Central memory CD8-positive, alpha-beta T cell (primary cell): Measurements from ENCODE around the gene NIPAL4.

Source experiments
- ATAC-seq: fragments of 150-1000 bp; cut with Tn5 transposase; replicated peaks from 2 replicates; pipeline ENCODE4 v1.10.0; 2022; ENCODE audit warnings: mild to moderate bottlenecking, moderate FRiP score, moderate number of reproducible peaks; ENCODE audit not compliant: poor library complexity, severe bottlenecking; ENCODE audit errors: extremely low read depth
- DNase-seq, 2 donors: peaks; one replicate each; pipeline ENCODE4 v3.0.0; 2021; ENCODE audit warnings: low spot score in 2 of 2
- H3K27ac Mint-ChIP-seq: one replicate; pipeline ENCODE4 v1.8.0; 2022; ENCODE audit warnings: low read depth, mild to moderate bottlenecking, moderate library complexity, mixed read lengths
- H3K27me3 Mint-ChIP-seq: one replicate; pipeline ENCODE4 v1.8.0; 2022; ENCODE audit warnings: mixed read lengths
- H3K36me3 Mint-ChIP-seq: one replicate; pipeline ENCODE4 v1.8.0; 2022; ENCODE audit warnings: mild to moderate bottlenecking, moderate library complexity, mixed read lengths; ENCODE audit not compliant: insufficient read depth
- H3K4me1 Mint-ChIP-seq: one replicate; pipeline ENCODE4 v1.8.0; 2022; ENCODE audit warnings: mixed read lengths
- H3K4me3 Mint-ChIP-seq: one replicate; pipeline ENCODE4 v1.8.0; 2022; ENCODE audit warnings: mild to moderate bottlenecking, moderate library complexity, mixed read lengths
- H3K9me3 Mint-ChIP-seq: one replicate; pipeline ENCODE4 v1.8.0; 2022; ENCODE audit warnings: mixed read lengths

The NIPAL4 gene

DNA sequence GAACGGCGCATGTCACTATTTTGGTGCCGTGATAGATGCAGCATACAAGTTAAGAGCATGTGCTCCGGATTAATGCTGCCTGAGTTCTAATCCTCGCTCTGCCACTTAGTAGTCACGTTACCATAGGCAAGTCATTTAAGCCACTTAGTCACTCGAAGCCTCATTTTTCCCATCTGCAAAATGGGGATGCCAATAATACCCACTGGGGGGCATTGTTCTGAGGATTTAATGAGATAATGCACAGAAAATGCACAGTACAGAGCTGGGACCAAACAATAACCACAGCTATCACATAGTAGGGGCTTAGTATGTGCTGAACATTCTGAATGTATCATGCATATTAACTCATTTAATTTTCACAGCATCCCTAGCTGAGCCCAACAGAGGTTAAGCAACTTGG, 9.1 kb downstream of the NIPAL4 start:
- H3K9me3 Mint-ChIP-seq = no peaks in the 10 kb centered on the region

DNA sequence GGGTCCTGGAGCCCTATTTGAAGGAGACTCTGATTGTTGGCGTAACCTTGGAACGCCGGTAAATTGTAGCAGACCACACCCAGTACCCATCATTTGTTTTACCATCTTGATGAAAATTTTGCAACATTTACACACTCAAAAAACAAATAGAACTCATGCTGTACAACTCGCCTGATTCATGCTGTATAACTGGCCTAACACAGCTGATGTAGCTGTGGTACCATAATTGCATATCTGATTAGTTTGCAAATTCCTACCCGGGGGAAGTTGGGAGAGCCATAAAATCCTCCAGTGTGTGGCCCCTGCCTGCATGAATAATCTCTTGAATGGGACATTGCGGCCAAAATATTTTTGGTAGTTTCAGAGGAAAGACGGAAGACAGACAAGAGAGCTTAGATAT, 9.7 kb downstream of the NIPAL4 start:
- Mint-ChIP-seq H3K4me3 (no peak overlapping the region), H3K36me3 (no peaks in the 10 kb centered on the region), H3K27ac (no peak overlapping the region), H3K27me3 (no peaks in the 10 kb centered on the region), H3K9me3 (no peaks in the 10 kb centered on the region), H3K4me1 (peaks cover 1% of the 10 kb centered on the region)
- no peak for DNase-seq
- ATAC-seq = no peak

More for the DNA sequence above, 9.1 kb downstream of the NIPAL4 start:
- DNase-seq = no peak
- H3K27ac Mint-ChIP-seq = no peak overlapping the region
- H3K4me1 Mint-ChIP-seq = peaks cover 7% of the 10 kb centered on the region
- ATAC-seq = no peak
- H3K36me3 Mint-ChIP-seq = no peaks in the 10 kb centered on the region
- H3K4me3 Mint-ChIP-seq = no peak overlapping the region
- no peaks in the 10 kb centered on the region for H3K27me3 Mint-ChIP-seq

DNA sequence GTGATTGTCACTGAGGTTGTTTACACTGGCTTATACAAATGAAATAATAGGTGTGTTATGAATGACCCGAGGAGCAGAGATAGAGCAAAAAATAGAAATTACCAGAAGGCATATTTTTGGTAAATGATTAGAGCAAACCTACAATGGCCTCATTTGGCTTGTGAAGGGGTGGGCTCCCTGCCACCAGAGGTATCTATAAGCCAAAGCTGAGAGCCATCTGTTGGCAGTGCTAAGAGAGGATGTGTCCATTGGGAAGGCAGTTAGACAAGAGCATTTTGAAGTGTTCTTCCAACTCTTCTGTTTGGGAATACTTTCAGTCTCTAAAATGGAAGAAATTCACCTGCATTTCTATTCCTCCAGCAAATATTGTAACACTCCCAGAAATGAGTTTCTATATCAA, 10.6 kb downstream of the NIPAL4 start:
- no peaks in the 10 kb centered on the region for H3K36me3 Mint-ChIP-seq
- no peak overlapping the region for H3K4me3 Mint-ChIP-seq
- no peak for DNase-seq
- H3K4me1 Mint-ChIP-seq = no peaks in the 10 kb centered on the region
- ATAC-seq = no peak
- H3K27ac Mint-ChIP-seq = peak overlapping the region; percentile 26
- H3K27me3 Mint-ChIP-seq = no peaks in the 10 kb centered on the region
- no peaks in the 10 kb centered on the region for H3K9me3 Mint-ChIP-seq

DNA sequence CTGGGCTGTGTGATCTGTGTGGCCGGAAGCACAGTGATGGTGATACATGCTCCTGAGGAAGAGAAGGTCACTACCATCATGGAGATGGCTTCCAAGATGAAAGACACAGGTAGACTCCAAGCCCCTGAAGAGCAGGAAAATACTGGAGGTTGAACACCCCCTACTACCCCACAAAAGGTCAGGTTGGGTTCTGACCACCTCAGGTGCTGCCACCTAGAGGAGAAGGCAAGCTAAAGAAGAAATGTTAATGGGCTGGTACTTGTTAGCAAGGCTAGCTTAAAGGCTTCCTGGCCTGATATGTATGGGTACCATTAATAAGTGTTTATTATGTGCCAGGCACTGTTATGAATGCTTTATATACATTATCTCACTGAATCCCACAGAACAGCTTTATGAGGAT, 11.7 kb downstream of the NIPAL4 start:
- H3K4me1 Mint-ChIP-seq = no peaks in the 10 kb centered on the region
- H3K27me3 Mint-ChIP-seq = no peaks in the 10 kb centered on the region
- no peak overlapping the region for H3K27ac Mint-ChIP-seq
- no peak overlapping the region for H3K4me3 Mint-ChIP-seq
- peaks cover under 1% of the 10 kb centered on the region for H3K36me3 Mint-ChIP-seq
- ATAC-seq (no peak), DNase-seq (no peak)
- no peaks in the 10 kb centered on the region for H3K9me3 Mint-ChIP-seq

DNA sequence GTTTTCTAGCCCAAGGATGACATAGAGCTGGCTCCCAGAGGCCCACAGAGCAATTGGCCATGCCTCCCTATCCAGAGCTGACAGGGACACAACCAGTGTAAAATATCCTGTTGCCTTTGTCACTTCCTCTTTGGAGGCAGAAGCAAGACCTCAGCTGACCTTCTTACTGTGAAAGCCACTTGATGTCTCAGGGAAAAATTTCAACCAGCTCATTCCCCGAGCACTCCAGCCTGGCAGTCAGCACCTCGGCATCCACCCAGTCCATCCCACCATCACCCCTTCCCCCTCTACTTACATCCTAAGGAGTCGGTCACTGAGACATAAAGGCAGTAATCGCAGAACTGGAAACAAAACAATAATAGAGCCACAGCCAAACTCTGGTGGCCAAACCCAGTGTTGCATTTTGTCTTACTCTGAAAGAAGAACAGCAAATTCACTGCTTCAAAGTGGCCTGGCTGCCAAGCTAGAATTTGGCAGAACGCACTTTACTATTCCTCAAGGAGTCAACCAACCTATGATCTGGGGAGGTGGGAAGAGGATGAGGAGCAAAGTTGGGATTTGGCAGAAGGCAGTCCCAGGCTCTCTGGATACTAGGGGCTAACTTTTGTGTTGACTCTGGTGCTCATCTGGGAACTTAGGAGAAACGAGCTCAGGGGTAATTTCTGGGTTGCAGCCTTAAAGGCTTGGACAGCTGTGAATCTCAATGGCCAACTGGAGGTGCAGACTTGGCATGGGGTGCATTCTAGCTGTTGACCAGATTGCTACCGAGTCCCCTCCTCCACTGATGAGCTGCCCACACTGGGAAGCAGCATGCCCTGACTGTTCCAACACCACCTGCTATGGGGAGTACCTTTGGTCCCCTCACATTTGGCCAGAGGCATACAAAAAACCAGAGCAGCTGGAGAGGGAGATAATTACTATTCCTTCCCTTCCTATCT, 13.6 kb downstream of the NIPAL4 start:
- DNase-seq = no peak
- H3K4me1 Mint-ChIP-seq = no peaks in the 10 kb centered on the region
- ATAC-seq = no peak
- no peaks in the 10 kb centered on the region for H3K9me3 Mint-ChIP-seq
- no peaks in the 10 kb centered on the region for H3K27me3 Mint-ChIP-seq
- no peak overlapping the region for H3K4me3 Mint-ChIP-seq
- peaks cover 8% of the 10 kb centered on the region for H3K36me3 Mint-ChIP-seq
- no peak overlapping the region for H3K27ac Mint-ChIP-seq

DNA sequence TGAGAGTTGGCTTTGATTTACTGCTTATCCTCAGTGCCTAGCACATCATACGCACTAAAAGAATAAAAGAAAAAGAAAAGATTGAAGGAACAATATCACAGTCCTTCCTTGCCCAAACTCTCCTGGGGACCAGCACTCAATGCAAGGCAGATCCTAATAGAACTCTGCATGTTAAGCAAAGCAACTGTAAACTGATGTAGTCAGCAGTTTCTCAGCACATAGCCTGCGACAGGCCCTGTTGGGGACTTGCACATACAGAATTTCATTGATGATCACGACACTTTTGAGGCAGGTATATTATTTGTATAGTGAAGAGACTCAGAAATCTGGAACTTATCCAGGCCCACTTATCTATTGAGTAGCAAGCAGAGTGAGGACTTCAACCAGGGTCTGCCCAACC, 15.4 kb downstream of the NIPAL4 start:
- Mint-ChIP-seq H3K4me1 (no peaks in the 10 kb centered on the region), H3K9me3 (no peaks in the 10 kb centered on the region), H3K27me3 (no peaks in the 10 kb centered on the region), H3K27ac (peak overlapping the region; percentile 17), H3K36me3 (peaks cover 11% of the 10 kb centered on the region), H3K4me3 (no peak overlapping the region)
- DNase-seq (no peak), ATAC-seq (no peak)

DNA sequence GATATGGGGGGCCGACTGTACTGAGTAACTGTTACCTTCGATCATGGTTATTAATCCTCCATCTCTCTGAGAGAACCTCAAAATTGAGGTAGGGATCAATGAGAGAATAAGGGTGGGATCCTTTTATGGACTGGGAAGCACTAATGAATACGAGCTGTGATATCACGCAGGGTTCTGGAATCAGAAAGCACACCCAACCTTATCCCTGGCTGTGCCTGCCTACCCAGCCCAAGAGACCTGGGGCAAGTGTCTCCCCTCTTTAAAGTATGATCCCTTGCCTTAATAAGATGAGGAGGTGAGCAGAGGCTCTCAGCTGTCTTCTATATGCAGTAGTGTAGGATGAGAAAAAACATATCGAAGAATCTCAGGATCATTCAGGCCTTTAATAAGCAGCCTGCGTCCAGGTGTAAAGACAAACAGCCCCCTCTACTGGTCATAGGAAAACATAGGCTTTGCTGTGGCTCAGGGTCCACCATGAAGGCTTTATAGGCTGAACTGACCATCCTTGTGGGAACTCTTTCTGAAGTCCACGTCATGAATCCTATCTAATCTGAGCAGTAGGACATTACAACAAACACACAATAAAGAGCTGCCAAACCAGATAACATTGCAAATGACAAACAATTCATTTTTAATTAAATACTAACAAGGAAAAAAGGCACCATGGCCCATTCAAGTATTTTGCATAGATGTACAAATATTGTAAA, 16.8 kb downstream of the NIPAL4 start:
- peaks cover 14% of the 10 kb centered on the region for H3K36me3 Mint-ChIP-seq
- no peaks in the 10 kb centered on the region for H3K9me3 Mint-ChIP-seq
- H3K27ac Mint-ChIP-seq = no peak overlapping the region
- DNase-seq (no peak), ATAC-seq (peak; percentile 36)
- no peaks in the 10 kb centered on the region for H3K4me1 Mint-ChIP-seq
- no peaks in the 10 kb centered on the region for H3K27me3 Mint-ChIP-seq
- H3K4me3 Mint-ChIP-seq = no peak overlapping the region

DNA sequence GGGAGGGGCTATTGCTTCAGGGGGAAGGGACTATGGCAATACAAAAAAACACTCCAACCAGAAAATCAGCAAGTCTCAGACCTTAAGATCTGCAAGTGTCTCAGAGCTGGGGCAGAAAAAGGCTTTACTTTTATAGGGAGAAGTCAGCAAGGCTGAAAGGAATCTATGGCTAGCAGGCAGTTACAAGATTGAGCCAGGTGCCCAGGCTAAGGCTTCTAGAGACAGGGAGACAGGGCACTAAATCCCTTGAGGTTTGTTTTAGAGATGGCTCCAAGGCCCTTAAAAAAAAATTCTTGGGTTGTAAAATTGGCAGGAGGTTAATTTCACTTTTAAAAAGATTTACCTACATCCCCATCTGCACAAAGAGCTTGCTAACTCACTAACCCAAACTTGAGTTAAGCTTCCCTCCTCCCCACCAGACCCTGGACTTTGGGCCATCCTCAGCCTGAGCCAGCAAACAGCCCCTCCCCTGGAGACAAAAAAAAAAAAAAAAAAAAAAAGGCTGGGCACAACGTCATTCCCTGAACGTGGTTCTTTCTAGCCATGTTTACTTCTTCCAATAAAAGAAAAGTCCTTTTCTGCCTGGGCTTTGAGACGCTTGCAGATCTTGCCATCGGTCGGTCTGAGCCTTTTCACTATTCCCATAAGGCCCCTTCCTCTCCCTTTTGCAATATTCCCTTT, 17.9 kb downstream of the NIPAL4 start:
- Mint-ChIP-seq H3K4me3 (no peak overlapping the region), H3K36me3 (peaks cover 18% of the 10 kb centered on the region), H3K4me1 (no peaks in the 10 kb centered on the region), H3K27me3 (no peaks in the 10 kb centered on the region), H3K9me3 (no peaks in the 10 kb centered on the region), H3K27ac (no peak overlapping the region)
- ATAC-seq = no peak
- DNase-seq = no peak

DNA sequence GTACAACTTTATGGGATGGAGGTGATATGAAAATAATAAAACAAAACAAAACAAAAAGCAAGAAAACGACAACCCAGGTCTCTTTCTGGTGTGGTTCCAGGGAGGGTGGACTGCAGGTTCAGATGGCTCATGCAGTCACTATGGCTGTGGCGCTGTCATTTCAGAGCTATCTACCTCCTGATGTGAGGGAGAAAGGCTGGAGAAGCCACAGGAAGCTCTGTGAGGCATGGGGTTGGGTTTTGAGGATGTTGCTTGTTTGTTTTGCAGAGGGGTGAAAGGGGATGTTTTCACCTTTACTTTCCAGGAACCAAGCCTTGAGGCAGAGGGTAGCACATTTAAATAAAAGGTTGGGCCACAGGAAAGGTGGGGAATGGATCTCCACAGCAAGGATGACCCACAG, 18.7 kb downstream of the NIPAL4 start:
- no peak overlapping the region for H3K4me3 Mint-ChIP-seq
- ATAC-seq = no peak

DNA sequence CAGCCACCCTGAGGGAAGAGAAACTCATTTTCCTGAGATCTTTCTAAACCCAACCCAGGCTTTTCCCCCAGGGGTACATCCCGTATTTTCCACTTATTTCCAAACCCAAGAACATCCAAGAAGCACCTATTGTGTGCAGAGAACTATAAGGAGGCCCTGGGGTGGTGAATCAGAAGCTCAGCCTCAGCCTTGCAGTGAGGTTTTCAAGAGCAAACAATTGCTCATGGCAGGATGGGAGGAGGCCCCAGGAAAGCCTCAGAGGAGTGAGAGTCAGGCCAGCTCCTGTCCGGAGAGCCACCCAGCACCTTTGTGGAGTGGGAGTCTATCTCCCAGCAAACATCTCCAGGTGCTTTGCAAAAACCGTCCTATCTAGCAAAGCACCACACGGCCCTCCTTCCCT, 19.2 kb downstream of the NIPAL4 start:
- Mint-ChIP-seq H3K36me3 (peaks cover 20% of the 10 kb centered on the region), H3K27me3 (no peaks in the 10 kb centered on the region), H3K4me1 (no peaks in the 10 kb centered on the region), H3K27ac (no peak overlapping the region), H3K4me3 (no peak overlapping the region), H3K9me3 (no peaks in the 10 kb centered on the region)
- no peak for DNase-seq
- ATAC-seq = no peak

More for the DNA sequence above, 18.7 kb downstream of the NIPAL4 start:
- DNase-seq = no peak
- Mint-ChIP-seq H3K36me3 (peaks cover 20% of the 10 kb centered on the region), H3K27me3 (no peaks in the 10 kb centered on the region), H3K4me1 (no peaks in the 10 kb centered on the region), H3K27ac (no peak overlapping the region), H3K9me3 (no peaks in the 10 kb centered on the region)

DNA sequence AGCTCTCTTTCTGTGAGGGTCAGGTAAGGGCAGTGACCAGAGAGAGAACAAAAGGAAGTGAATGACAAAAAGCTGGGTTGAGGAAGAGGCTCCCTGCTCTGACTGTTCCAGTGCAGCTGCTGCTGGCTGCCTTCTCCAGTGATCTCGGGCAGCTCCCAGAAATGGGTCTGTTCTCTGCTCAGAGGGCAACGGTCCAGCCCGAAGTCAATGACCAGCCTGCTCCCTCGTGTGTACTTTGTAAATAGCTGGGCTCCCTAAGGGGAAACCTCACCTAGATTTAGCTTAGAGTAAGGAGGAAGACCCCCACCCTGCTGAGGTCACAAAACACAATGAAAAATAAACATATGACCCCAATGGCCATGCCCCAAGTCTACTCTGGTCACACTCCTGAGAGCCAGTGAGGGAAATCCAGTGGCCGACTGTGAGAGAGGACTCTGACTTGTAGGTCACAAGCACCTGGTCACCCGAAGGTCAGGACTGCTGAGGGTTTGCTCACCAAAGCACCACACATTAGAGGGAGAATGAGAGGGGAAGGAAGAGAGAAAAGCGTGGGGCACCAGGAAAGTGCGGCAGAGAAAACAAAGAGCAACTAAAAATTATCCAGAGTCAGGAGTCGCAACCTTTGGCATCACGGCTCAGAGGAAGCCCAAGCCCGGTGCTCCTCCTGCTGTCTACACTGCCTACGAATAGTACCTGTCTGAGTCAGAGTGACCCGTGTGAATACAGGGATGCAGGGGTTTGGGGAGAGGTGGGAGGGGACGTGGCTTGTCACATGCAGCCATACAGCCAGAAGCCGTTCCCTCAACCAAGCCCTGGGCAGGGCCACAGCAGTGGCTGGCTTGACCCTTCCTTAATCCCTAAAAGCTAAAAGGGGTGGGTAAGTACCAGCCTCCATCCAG, 19.8 kb downstream of the NIPAL4 start:
- peaks cover 21% of the 10 kb centered on the region for H3K36me3 Mint-ChIP-seq
- H3K9me3 Mint-ChIP-seq = no peaks in the 10 kb centered on the region
- ATAC-seq (no peak), DNase-seq (no peak)
- H3K27me3 Mint-ChIP-seq = no peaks in the 10 kb centered on the region
- H3K4me1 Mint-ChIP-seq = no peaks in the 10 kb centered on the region
- no peak overlapping the region for H3K4me3 Mint-ChIP-seq
- H3K27ac Mint-ChIP-seq = no peak overlapping the region

DNA sequence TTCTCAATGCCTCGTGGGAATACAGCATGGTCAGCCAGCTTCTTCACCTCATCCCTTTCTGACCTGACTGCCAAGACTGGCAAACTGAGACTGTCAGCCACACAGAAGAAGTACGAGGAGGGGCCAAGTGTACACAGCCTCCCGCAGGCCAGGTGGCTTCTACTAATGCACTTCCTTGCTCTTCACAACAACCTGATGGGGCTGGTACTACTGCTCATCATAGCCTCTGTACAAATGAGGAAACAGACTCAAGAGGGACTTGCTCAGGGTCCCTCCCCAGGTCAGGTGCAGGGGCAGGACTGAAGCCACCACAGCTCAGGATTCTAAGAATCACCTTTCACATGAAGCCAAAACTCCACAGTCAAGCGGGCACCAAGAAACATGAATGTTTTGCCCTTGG, 21.3 kb downstream of the NIPAL4 start:
- Mint-ChIP-seq H3K4me1 (peaks cover under 1% of the 10 kb centered on the region), H3K27ac (no peak overlapping the region), H3K4me3 (no peak overlapping the region), H3K9me3 (no peaks in the 10 kb centered on the region), H3K27me3 (no peaks in the 10 kb centered on the region), H3K36me3 (peaks cover 26% of the 10 kb centered on the region)
- DNase-seq (no peak), ATAC-seq (peak; percentile 19)
